NCI-H82 treated with DMSO at 0.1 percent for 48 hours (cell line): Measurements from ENCODE around the gene CRACDL.
"Not testable (repeated sequence)": the region's sequence is repeated elsewhere in the genome, so short reads cannot be mapped to it uniquely, and the experiment has no call there.

ENCODE experiments used
- DNase-seq: peaks from one replicate; lab custom pipeline; 2025; ENCODE audit not compliant: unreplicated experiment; lab: John Stamatoyannopoulos, UW

CRACDL gene

GRCh38 chr2:98886066-98886554, 49.9 kb downstream of the CRACDL start:
- no peak for DNase-seq

DNA sequence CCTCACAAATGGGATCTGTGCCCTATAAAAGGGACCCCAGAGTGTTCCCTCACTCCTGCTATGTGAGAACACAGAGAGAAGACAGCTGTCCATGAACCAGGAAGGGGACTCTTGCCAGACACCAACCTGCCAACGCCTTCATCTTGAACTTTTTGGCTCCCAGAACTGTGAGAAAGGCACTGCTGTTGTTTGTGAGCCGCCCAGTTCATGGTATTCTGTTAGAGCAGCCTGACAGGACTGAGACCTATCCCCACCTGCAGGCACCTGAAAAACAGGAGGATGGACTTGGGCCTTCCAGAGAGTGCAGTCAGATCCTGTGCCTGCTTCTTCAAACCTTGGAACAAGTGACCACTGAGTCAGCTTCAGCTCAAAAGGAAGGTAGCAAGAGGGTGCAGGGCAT, 51.4 kb downstream of the CRACDL start:
- DNase-seq: no peak

DNA sequence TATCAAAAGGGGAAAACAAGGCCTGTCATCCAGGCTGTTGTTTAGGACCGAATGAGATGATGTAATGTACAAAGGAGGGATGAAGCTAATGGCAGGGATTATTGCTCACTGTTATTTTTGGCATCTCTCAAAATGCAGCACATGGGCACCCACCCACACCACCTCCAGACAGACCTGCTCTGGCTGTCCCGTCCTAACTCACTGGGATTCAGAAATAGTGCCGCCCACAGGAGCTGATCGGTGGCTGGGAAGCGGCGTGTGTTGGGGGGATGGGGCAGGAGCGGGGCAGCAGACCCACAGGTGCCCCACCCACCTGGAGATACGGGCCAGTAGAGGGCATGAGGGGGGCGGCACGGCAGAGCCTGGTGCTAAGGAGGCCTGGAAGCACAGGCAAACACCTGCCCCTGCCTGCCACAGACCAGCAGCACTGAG, 52.2 kb downstream of the CRACDL start:
- no peak for DNase-seq

DNA sequence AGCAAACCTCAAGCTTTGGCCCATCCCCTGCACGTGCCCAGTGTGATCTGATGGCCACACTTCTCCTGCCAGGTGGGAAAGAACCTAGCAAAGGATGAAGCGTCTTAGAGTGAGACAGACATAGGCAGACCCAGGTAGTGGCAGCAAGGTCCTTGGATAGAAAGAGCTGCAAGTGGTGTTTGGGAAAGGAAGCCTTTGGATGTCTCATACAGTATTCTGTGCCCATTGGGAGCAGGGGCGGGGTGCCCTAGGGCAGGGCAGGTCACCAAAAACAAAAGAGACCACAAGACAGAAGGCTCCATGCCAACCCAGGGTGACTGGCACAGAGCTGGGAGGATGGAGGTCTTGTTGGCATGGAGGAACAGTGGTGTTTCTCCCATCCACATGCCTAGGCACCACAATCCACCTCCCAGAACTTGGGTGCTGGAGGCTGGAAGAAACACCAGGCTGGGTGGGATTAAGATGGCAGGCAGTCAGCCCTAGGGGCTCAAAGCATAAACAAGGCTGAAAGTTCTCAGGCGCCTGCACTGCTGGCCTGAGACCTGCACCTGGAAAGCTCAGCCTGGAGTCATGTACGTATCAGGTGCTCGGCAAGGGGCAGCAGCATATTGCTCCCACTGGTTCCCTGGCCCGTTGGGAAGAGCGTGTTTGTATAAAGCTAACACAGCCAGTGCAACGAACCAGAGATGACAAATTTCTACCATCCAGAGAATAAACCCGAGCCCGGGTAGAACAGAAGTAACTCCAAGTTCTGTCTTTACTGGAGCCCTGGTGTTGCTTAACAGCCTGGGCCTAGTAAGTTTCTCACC, 52.9 kb downstream of the CRACDL start:
- no peak for DNase-seq

DNA sequence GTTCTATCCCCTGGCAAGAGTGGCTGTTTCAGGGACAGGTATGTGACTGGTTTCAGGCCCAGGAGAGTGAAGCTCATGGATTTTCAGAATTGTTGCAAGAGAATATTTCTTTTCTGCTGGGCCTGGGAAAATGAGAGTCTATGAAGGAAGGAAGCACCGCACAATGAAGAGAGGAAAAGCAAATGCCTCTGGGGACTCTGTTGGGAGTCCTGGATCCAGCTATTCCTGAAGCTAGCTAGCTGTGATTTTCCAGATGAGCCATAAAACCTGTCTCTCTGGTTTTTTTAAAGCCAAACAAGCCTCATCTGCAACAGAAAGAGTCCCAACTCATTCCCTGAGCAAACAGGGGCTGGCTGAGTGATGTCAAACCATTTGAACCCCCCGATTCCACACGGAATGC, 53.7 kb downstream of the CRACDL start:
- DNase-seq: no peak

- no peak for DNase-seq
Observed at GRCh38 chr2:98881153-98881650, 54.8 kb downstream of the CRACDL start.

DNA sequence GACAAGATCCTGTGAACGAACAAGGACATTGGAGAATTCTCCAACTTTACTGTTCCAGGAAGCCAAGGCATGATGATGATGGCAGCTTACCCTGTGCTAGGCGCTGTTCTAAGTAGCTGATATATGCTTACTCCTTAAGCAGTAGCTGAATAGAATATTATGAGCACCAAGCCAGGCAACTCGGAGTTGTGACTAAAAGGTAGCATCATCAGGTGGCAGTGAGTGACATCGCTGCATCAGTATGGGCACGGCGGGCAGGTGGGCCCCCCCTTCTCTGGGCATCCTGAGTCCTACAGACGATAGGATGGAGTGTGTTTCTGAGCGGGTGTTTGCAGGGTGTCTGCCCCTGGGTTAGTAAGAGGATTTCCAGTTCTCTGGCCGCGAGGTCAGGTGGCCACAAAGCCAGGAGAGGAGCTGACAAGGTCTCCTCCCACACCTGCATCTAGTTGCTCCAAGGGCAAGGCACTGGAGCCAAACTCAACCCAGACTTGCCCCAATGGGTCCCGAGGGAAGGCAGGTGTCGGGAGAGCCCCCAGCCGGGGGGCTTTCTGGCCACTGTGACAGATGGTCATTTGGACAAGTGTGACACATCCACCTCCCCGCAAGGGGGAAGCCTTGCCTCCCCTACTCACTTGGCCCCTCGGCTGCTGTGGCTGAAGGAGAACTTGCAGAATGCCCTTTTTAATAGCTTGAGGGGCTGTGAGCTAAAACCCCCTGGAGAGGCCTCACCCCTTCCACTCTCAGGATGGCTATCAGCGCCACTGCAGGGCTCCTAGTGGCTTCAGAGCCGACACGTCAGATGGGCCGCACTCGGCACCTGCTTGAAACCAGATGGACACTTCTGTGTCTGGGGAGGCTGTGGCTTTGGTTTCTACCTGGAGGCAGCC, 55.5 kb downstream of the CRACDL start:
- no peak for DNase-seq

- not testable (repeated sequence) for DNase-seq
Observed at GRCh38 chr2:98877658-98878057, 58.4 kb downstream of the CRACDL start.

- DNase-seq: no peak
Observed at GRCh38 chr2:98876741-98877140, 59.3 kb downstream of the CRACDL start.

GRCh38 chr2:98875746-98876145, 60.3 kb downstream of the CRACDL start:
- no peak for DNase-seq

- no peak for DNase-seq
Observed at GRCh38 chr2:98875081-98875728, 60.8 kb downstream of the CRACDL start.

DNA sequence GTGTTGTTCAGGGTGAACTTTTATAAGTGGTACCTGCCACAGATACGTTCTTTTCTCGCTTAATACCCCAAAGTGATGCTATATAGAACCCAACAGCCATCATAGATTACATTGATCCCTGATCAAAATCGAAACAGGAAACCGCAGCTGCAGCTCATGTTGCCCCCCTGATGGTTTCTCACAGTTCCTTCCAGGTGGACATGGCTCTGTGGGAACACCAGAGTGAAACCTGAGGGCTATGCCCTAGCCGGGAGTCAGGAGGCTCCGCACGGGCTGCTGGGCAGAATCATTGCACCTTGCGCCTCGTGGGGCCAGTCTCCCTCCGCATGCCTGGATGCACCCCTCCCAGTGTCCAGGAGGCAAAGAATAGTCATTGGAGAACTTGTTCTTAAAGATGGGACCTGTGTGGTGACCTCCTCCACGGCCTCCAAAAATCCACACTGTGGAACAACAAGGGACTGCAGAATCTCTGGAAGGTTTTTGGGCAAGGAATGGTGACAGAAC, 61.8 kb downstream of the CRACDL start:
- no peak for DNase-seq

DNA sequence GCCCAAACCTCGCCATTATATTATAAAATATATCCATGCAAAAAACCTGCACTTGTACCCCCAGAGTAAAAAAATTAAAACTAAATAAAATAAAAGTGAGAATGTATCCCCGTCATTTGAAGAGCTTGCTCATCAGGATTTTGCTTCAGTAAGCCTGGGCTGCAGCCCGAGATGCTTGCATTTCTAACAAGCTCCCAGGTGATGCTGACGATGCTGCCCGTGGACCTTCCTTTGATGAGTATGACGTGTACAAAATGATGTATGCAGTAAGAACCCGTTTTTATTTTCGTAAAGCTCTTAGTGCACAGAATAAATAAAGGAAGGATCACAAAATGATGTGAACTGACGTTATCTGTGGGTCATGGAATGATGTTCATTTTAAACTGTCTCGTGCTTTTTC, 63.5 kb downstream of the CRACDL start:
- DNase-seq: no peak

DNA sequence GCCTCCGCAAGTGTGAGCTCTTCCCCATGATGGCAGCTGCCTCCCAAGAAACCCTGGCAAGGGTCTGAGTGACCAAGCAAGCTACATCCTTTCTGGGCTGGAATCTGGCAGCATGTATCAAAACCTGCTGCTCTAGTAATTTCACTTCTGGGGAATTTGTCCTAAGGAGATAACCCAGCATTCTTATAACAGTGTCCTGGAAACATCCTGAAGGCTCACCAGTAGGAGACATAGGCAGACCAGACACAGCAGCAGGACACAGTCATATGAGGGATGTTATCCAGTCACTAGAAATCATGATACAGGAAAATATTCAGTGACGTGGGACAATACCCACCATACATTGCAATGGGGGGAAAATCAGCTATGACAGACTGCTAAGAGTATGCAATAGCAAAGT, 64.5 kb downstream of the CRACDL start:
- DNase-seq: no peak

GRCh38 chr2:98870516-98871158, 65.4 kb downstream of the CRACDL start:
- DNase-seq: no peak

- no peak for DNase-seq
Observed at GRCh38 chr2:98869870-98870269, 66.2 kb downstream of the CRACDL start.

- no peak for DNase-seq
Observed at GRCh38 chr2:98869272-98869641, 66.8 kb downstream of the CRACDL start.

GRCh38 chr2:98868548-98869271, 67.3 kb downstream of the CRACDL start:
- no peak for DNase-seq

- no peak for DNase-seq
Observed at GRCh38 chr2:98867539-98868309, 68.3 kb downstream of the CRACDL start.
